Fibroblast of lung (primary cell): Measurements from ENCODE around the gene RPL9.

ENCODE experiments used
- CTCF ChIP-seq, 2 donors: IDR thresholded peaks in 1 of 2; conservative IDR thresholded peaks in 1 of 2; 1 replicate in 1 of 2; 2 replicates in 1 of 2; pipeline ENCODE4 v1.5.1; 2011 to 2012; ENCODE audit warnings: low read length in 2 of 2, control low read depth in 1 of 2, inconsistent platforms in 1 of 2, low read depth in 1 of 2, mild to moderate bottlenecking in 1 of 2
- EZH2 ChIP-seq: IDR thresholded peaks from 2 replicates; pipeline ENCODE4 v1.5.1; 2012; ENCODE audit warnings: low read length, control low read depth, mild to moderate bottlenecking; ENCODE audit errors: missing control alignments

- TF ChIP-seq EZH2 (no peak), CTCF (conservative IDR thresholded peaks at IDR 0.05 in 1 of 2, IDR thresholded peaks at IDR 0.05 in 1 of 2; ENCODE audit: low read depth in 1 of 2, low read length in 2 of 2) (no peak)
These were observed 21.5 kb upstream of the RPL9 start for GRCh38 chr4:39480251-39480650.
